Peyer's patch (tissue), 4 donors: ENCODE data around the gene ELP5. TPM values are rescaled to one million over a fixed set of nuclear protein-coding genes. Genes with fewer than 3 reads are reported as not detected.
A peak's percentile ranks its signal among the peaks of the same experiment; 100 is the strongest.
"Not testable (repeated sequence)": the region's sequence is repeated elsewhere in the genome, so short reads cannot be mapped to it uniquely, and the experiment has no call there.

Experiments used
- DNase-seq, 3 donors: peaks; one replicate each; pipeline ENCODE4 v3.0.0-alpha.2; 2017 to 2019
- H3K27ac ChIP-seq, 4 donors: fragments of 200-600 bp; sonication (generic); one replicate each; pipeline ENCODE4 v1.5.1; 2016 to 2019
- H3K27me3 ChIP-seq, 2 donors: fragments of 200-600 bp; sonication (generic); one replicate each; pipeline ENCODE4 v1.5.1; 2019
- H3K36me3 ChIP-seq, 3 donors: fragments of 200-600 bp; sonication (generic); one replicate each; pipeline ENCODE4 v1.5.1; 2016 to 2019
- H3K4me1 ChIP-seq, 4 donors: fragments of 200-600 bp; sonication (generic); one replicate each; pipeline ENCODE4 v1.5.1; 2016 to 2019
- H3K4me3 ChIP-seq, 4 donors: fragments of 200-600 bp; sonication (generic); 1 replicate in 3 of 4; 2 replicates in 1 of 4; pipeline ENCODE4 v1.5.1; 2016 to 2019; ENCODE audit warnings: mild to moderate bottlenecking in 1 of 4
- H3K9me3 ChIP-seq, 4 donors: fragments of 200-600 bp; sonication (generic); one replicate each; pipeline ENCODE4 v1.5.1; 2016 to 2019; ENCODE audit warnings: mild to moderate bottlenecking in 1 of 4
- CTCF ChIP-seq, 6 experiments: fragments of 450-650 bp in 4 of 6; fragments of 200-600 bp in 2 of 6; sonication (generic) in 1 of 6; IDR thresholded peaks; one replicate each; pipeline ENCODE4 v1.5.1; 2017 to 2019; ENCODE audit warnings: antibody characterized with exemption in 6 of 6, mild to moderate bottlenecking in 3 of 6, moderate library complexity in 1 of 6
- POLR2A ChIP-seq, 2 donors: fragments of 450-650 bp; IDR thresholded peaks; one replicate each; pipeline ENCODE4 v1.5.1; 2017; ENCODE audit warnings: antibody characterized with exemption in 2 of 2, mild to moderate bottlenecking in 2 of 2, moderate library complexity in 2 of 2
- total RNA-seq, 4 donors: library from RNA; depleted of rRNA; stranded (reverse); fragments of >200 nt; gene quantifications; one replicate each; pipeline ENCODE4 v1.1.0, GENCODE V29; 2016

The ELP5 gene
- total RNA-seq, 4 donors from 2014 or later, result 15.1 to 75.1 (median 29.0) TPM

- DNase-seq, result no peak
- peaks cover 0 to 47% (median 0%) of the 10 kb centered on the region in 3 donors for H3K36me3 ChIP-seq
- TF ChIP-seq POLR2A (IDR thresholded peaks at IDR 0.05), result no peak
- TF ChIP-seq CTCF (IDR thresholded peaks at IDR 0.05), result no peak
- H3K27ac ChIP-seq, result peak overlapping the region in 3 of 4 donors; percentile 98 to 99 (median 99)
- no peaks in the 10 kb centered on the region for H3K27me3 ChIP-seq
- peaks cover 0 to 40% (median 13%) of the 10 kb centered on the region in 4 donors for H3K4me1 ChIP-seq
- peak overlapping the region in 2 of 4 donors; percentile 84 to 91 for H3K4me3 ChIP-seq
- no peaks in the 10 kb centered on the region for H3K9me3 ChIP-seq
These were observed 11.6 kb upstream of the ELP5 start for GRCh38 chr17:7240375-7240774.

GRCh38 chr17:7241090-7241733 lies 10.8 kb upstream of the ELP5 start:
- no peak for TF ChIP-seq CTCF (IDR thresholded peaks at IDR 0.05)
- no peak for TF ChIP-seq POLR2A (IDR thresholded peaks at IDR 0.05)
- Histone ChIP-seq H3K27me3 (no peaks in the 10 kb centered on the region), H3K36me3 (peaks cover 0 to 47% (median 0%) of the 10 kb centered on the region in 3 donors), H3K4me3 (peak overlapping the region; percentile 81 to 95 (median 88)), H3K27ac (peak overlapping the region; percentile 98 to 99 (median 98)), H3K4me1 (peaks cover 0 to 36% (median 13%) of the 10 kb centered on the region in 4 donors), H3K9me3 (no peaks in the 10 kb centered on the region)
- DNase-seq, result no peak

- no peak for TF ChIP-seq CTCF (IDR thresholded peaks at IDR 0.05)
- TF ChIP-seq POLR2A (IDR thresholded peaks at IDR 0.05), result peak; percentile 47 to 59
- peaks cover 0 to 47% (median 0%) of the 10 kb centered on the region in 3 donors for H3K36me3 ChIP-seq
- peak; percentile 95 to 97 (median 96) for DNase-seq
- H3K4me3 ChIP-seq, result peak within 1 kb of the TSS; percentile 81 to 95 (median 88)
- no peaks in the 10 kb centered on the region for H3K9me3 ChIP-seq
- no peaks in the 10 kb centered on the region for H3K27me3 ChIP-seq
- H3K27ac ChIP-seq, result peak within 1 kb of the TSS; percentile 98 to 99 (median 98)
- peaks cover 0 to 32% (median 13%) of the 10 kb centered on the region in 4 donors for H3K4me1 ChIP-seq
These were observed 10.0 kb upstream of the ELP5 start, which contains the start of gene GABARAP for GRCh38 chr17:7241783-7242716. Gene GABARAP (minus strand): TSS chr17:7242449. CDS start chr17:7242330, 119 bp downstream.

- no peaks in the 10 kb centered on the region for H3K9me3 ChIP-seq
- peak overlapping the region; percentile 98 to 99 (median 98) for H3K27ac ChIP-seq
- peaks cover 0 to 48% (median 0%) of the 10 kb centered on the region in 3 donors for H3K36me3 ChIP-seq
- peaks cover 0 to 25% (median 13%) of the 10 kb centered on the region in 4 donors for H3K4me1 ChIP-seq
- peak; percentile 97 to 99 (median 97) for DNase-seq
- peak in 3 of 6 experiments; percentile 5 to 25 (median 5) for TF ChIP-seq CTCF (IDR thresholded peaks at IDR 0.05)
- peak; percentile 47 to 59 for TF ChIP-seq POLR2A (IDR thresholded peaks at IDR 0.05)
- peak overlapping the region; percentile 81 to 95 (median 88) for H3K4me3 ChIP-seq
- no peaks in the 10 kb centered on the region for H3K27me3 ChIP-seq
These were observed 9.1 kb upstream of the ELP5 start for GRCh38 chr17:7242717-7243452.

GRCh38 chr17:7243453-7243729 lies 8.6 kb upstream of the ELP5 start:
- peak overlapping the region; percentile 81 to 95 (median 88) for H3K4me3 ChIP-seq
- H3K27ac ChIP-seq, result peak overlapping the region; percentile 98 to 99 (median 98)
- peaks cover 0 to 25% (median 13%) of the 10 kb centered on the region in 4 donors for H3K4me1 ChIP-seq
- DNase-seq, result no peak
- H3K9me3 ChIP-seq, result no peaks in the 10 kb centered on the region
- TF ChIP-seq CTCF (IDR thresholded peaks at IDR 0.05) (no peak), POLR2A (IDR thresholded peaks at IDR 0.05) (no peak)
- peaks cover 0 to 48% (median 0%) of the 10 kb centered on the region in 3 donors for H3K36me3 ChIP-seq
- H3K27me3 ChIP-seq, result no peaks in the 10 kb centered on the region

GRCh38 chr17:7243838-7244237 lies 8.2 kb upstream of the ELP5 start:
- not testable (repeated sequence) for H3K27me3 ChIP-seq, H3K9me3 ChIP-seq, DNase-seq
- Histone ChIP-seq H3K27ac (peak overlapping the region; percentile 98 to 99 (median 98)), H3K4me3 (peak overlapping the region in 1 of 4 donors; percentile 91), H3K4me1 (peaks cover 0 to 30% (median 14%) of the 10 kb centered on the region in 4 donors), H3K36me3 (peaks cover 0 to 48% (median 0%) of the 10 kb centered on the region in 3 donors)
